Esophagus squamous epithelium (tissue), 5 donors: Measurements from ENCODE around the gene DNASE1L3. TPM values are rescaled to one million over a fixed set of nuclear protein-coding genes. Genes with fewer than 3 reads are reported as not detected.

ENCODE experiments used
- DNase-seq: peaks from one replicate; lab custom pipeline; 2025; lab: John Stamatoyannopoulos, UW
- H3K27ac ChIP-seq, 4 donors: fragments of 200-600 bp; sonication (generic); one replicate each; pipeline ENCODE4 v1.5.1; 2016 to 2019; ENCODE audit warnings: mild to moderate bottlenecking in 1 of 4
- H3K27me3 ChIP-seq, 4 donors: fragments of 200-600 bp; sonication (generic); 1 replicate in 3 of 4; 2 replicates in 1 of 4; pipeline versions ENCODE4 v1.5.1 to v1.6.0; 2017 to 2021; ENCODE audit warnings: antibody characterized with exemption in 1 of 4
- H3K36me3 ChIP-seq, 3 donors: fragments of 200-600 bp; sonication (generic); one replicate each; pipeline ENCODE4 v1.5.1; 2016 to 2019
- H3K4me1 ChIP-seq, 3 donors: fragments of 200-600 bp; sonication (generic); one replicate each; pipeline ENCODE4 v1.5.1; 2017 to 2019
- H3K4me3 ChIP-seq, 4 donors: fragments of 200-600 bp; sonication (generic); 1 replicate in 3 of 4; 2 replicates in 1 of 4; pipeline ENCODE4 v1.5.1; 2016 to 2019; ENCODE audit warnings: mild to moderate bottlenecking in 2 of 4, moderate library complexity in 1 of 4
- H3K9me3 ChIP-seq, 3 donors: fragments of 200-600 bp; sonication (generic); one replicate each; pipeline ENCODE4 v1.5.1; 2016 to 2019
- POLR2A ChIP-seq, 4 donors: fragments of 450-650 bp; IDR thresholded peaks; one replicate each; pipeline ENCODE4 v1.6.1; 2017; ENCODE audit warnings: antibody characterized with exemption in 4 of 4, mild to moderate bottlenecking in 4 of 4, moderate library complexity in 3 of 4
- WGBS, 2 donors: methylation state at CpG; one replicate each; pipeline ENCODE4 v1.1.5; 2018; 5-methylcytosine and 5-hydroxymethylcytosine counted together
- intact Hi-C: fragments of 100-400 bp; cut with DNase I; formaldehyde crosslinking; loops from one replicate; pipeline ENCODE4 v1.15.0; 2022
- total RNA-seq, 4 donors: library from RNA; depleted of rRNA; stranded (reverse); fragments of >200 nt; gene quantifications; one replicate each; pipeline ENCODE4 v1.1.0, GENCODE V29; 2016
- TF ChIP-seq, protein P1 (sequence below), 6 experiments: fragments of 450-650 bp in 4 of 6; fragments of 200-600 bp in 2 of 6; sonication (generic) in 2 of 6; IDR thresholded peaks; one replicate each; pipeline ENCODE4 v1.5.1; 2016 to 2019; ENCODE audit warnings: antibody characterized with exemption in 6 of 6, mild to moderate bottlenecking in 4 of 6, moderate library complexity in 4 of 6
- donor health status: DM: yes; HTN: yes; CAD: no.

Gene DNASE1L3
- total RNA-seq, 4 donors from 2014 or later: 8.3 to 15.3 (median 11.9) TPM

DNA sequence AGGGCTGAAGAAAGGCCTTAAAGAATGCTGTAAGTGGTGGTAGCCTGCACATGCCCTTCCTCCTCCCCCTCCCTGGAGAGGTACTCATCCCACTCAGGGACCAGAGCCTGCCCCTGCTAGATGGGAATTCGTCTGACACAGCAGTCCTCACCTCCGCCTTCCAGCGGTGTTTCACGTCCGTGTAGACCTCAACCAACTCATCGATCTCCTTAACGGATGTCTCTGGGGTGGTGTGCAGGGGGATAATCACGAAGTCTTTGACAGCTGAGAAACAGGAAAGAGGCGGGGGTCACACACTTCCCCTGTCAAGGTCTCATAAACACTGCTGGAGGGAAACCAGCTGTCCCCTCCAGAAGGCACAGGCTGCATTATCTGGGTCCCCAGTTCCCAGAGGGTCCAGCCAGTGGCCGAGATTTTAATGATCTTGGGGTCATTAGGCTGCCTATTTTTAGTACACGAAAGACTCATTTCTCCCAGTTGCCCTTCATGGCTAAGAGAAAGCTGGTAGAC is 9.9 kb downstream of the DNASE1L3 start:
- Histone ChIP-seq H3K27ac (peak overlapping the region in 3 of 4 donors; percentile 35 to 49 (median 49)), H3K9me3 (no peaks in the 10 kb centered on the region), H3K27me3 (no peaks in the 10 kb centered on the region), H3K4me1 (peaks cover 10 to 46% (median 21%) of the 10 kb centered on the region in 3 donors), H3K36me3 (no peaks in the 10 kb centered on the region), H3K4me3 (no peak overlapping the region)
- 36 to 47% methylated on average over 7 to 8 of the region's 11 CpGs for WGBS, 2 donors
- TF ChIP-seq, protein P1, sequence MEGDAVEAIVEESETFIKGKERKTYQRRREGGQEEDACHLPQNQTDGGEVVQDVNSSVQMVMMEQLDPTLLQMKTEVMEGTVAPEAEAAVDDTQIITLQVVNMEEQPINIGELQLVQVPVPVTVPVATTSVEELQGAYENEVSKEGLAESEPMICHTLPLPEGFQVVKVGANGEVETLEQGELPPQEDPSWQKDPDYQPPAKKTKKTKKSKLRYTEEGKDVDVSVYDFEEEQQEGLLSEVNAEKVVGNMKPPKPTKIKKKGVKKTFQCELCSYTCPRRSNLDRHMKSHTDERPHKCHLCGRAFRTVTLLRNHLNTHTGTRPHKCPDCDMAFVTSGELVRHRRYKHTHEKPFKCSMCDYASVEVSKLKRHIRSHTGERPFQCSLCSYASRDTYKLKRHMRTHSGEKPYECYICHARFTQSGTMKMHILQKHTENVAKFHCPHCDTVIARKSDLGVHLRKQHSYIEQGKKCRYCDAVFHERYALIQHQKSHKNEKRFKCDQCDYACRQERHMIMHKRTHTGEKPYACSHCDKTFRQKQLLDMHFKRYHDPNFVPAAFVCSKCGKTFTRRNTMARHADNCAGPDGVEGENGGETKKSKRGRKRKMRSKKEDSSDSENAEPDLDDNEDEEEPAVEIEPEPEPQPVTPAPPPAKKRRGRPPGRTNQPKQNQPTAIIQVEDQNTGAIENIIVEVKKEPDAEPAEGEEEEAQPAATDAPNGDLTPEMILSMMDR (IDR thresholded peaks at IDR 0.05): no peak
- TF ChIP-seq POLR2A (IDR thresholded peaks at IDR 0.05): no peak
- no peak for DNase-seq
- intact Hi-C loops: no loop called here

DNA sequence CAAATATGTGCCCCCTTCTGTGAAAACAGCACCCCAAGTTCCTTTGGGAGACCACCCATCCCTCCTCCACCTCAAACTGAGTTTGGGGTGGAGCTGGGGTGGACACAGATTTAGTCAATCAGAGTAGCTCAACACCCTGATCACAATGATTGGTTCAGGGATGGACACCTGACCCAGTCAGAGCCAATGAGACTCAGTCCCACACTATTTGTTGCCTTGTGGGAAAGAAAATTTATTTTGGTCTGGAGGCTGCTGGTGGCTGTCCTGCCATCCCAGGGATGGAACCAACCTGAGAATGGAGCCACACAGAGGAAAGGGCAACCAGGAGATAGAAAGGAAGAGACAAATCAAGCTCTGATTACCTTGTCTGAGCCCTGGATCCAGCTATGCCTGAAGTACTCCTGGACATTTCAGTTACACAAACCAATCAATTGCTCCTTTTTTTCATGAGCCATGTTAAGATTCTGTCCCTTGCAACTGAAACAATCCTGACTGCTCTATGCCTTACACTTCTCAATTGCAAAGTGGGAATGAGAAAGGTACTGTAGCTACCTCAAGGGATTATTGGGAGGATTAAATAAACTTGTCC is 10.6 kb downstream of the DNASE1L3 start:
- H3K9me3 ChIP-seq: no peaks in the 10 kb centered on the region

DNA sequence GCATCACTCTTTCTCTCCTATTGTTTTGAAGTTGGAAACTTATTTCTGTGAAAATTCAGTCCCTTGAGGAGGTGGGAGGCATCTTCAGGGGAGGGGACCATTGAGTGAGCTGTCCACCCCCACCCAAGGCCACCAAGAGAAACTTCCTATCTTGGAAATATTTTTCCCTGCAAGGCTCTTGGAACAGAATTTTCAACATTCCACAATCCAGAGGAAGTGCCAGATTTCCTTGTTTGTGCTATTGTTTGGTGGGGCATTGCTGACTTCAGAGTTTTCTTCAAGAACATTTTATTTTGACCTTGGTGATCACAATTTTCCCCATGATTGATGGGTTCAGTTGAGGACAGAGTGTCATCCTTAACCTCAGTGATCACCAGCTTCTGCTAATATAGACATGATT is 12.0 kb downstream of the DNASE1L3 start:
- no peak for DNase-seq
- H3K4me3 ChIP-seq: no peak overlapping the region
- peak overlapping the region in 3 of 4 donors; percentile 55 to 74 (median 63) for H3K27ac ChIP-seq
- TF ChIP-seq, protein P1 (IDR thresholded peaks at IDR 0.05): no peak
- no peak for TF ChIP-seq POLR2A (IDR thresholded peaks at IDR 0.05)
- H3K9me3 ChIP-seq: no peaks in the 10 kb centered on the region
- intact Hi-C loops: no loop called here
- no peaks in the 10 kb centered on the region for H3K27me3 ChIP-seq
- H3K36me3 ChIP-seq: no peaks in the 10 kb centered on the region
- H3K4me1 ChIP-seq: peaks cover 8 to 43% (median 20%) of the 10 kb centered on the region in 3 donors

More for the DNA sequence above, 10.6 kb downstream of the DNASE1L3 start:
- H3K27ac ChIP-seq: peak overlapping the region in 3 of 4 donors; percentile 49 to 74 (median 49)
- H3K4me3 ChIP-seq: no peak overlapping the region
- DNase-seq: no peak
- intact Hi-C loops: no loop called here
- H3K27me3 ChIP-seq: no peaks in the 10 kb centered on the region
- H3K36me3 ChIP-seq: no peaks in the 10 kb centered on the region
- TF ChIP-seq, protein P1 (IDR thresholded peaks at IDR 0.05): no peak
- TF ChIP-seq POLR2A (IDR thresholded peaks at IDR 0.05): no peak
- H3K4me1 ChIP-seq: peaks cover 8 to 43% (median 20%) of the 10 kb centered on the region in 3 donors

DNA sequence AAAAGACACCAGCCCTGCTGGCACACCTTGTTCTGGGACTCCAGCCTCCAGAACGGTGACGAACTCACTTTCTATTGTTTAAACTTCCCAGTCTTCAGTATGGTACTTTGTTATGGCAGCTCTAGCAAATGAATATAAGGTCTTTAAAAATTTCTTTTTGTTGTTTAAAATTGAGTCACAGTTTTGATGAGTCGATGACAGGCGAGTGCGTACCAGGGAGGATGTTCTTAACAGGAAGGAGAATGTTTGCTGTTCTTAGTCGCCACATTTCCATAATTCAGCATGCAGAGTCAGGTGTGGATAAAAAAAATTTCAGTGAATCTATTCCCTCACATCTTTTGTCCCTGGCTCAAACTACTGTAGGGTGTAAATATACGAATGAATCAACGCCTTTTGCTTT is 12.4 kb downstream of the DNASE1L3 start:
- peaks cover 8 to 43% (median 20%) of the 10 kb centered on the region in 3 donors for H3K4me1 ChIP-seq
- no peaks in the 10 kb centered on the region for H3K27me3 ChIP-seq
- H3K27ac ChIP-seq: peak overlapping the region; percentile 35 to 74 (median 59)
- H3K4me3 ChIP-seq: no peak overlapping the region
- no peaks in the 10 kb centered on the region for H3K36me3 ChIP-seq
- intact Hi-C loops: no loop called here
- DNase-seq: no peak
- TF ChIP-seq, protein P1 (IDR thresholded peaks at IDR 0.05): no peak
- no peak for TF ChIP-seq POLR2A (IDR thresholded peaks at IDR 0.05)
- H3K9me3 ChIP-seq: no peaks in the 10 kb centered on the region
- WGBS, 2 donors: 31 to 42% methylated on average over 8 of the region's 8 CpGs

DNA sequence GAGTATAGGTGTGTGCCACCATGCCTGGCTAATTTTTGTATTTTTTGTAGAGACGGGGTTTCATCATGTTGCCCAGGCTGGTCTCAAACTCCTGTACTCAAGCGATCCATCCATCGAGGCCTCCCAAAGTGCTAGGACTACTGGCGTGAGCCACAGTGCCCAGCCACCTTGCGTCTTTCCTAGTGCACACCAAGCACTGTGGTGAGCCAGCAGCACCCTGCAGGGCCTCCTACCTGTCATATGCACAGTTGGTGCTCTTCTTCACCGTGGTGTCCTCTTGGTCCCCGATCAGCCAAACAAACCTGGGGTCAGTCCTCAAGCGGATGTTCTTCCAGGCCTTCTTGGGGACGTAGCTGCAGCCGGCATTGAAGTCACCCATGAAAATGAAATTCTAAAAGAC is 13.2 kb downstream of the DNASE1L3 start:
- DNase-seq: no peak
- Histone ChIP-seq H3K4me1 (peaks cover 8 to 43% (median 20%) of the 10 kb centered on the region in 3 donors), H3K27me3 (no peaks in the 10 kb centered on the region), H3K4me3 (no peak overlapping the region), H3K36me3 (no peaks in the 10 kb centered on the region), H3K9me3 (no peaks in the 10 kb centered on the region), H3K27ac (peak overlapping the region in 3 of 4 donors; percentile 55 to 74 (median 63))
- WGBS, 2 donors: 90 to 92% methylated on average over 2 to 10 of the region's 10 CpGs
- intact Hi-C loops: no loop called here
- TF ChIP-seq, protein P1 (IDR thresholded peaks at IDR 0.05): no peak
- no peak for TF ChIP-seq POLR2A (IDR thresholded peaks at IDR 0.05)
